HG02763 (cell line): ENCODE results near the gene NOS1AP.

ENCODE experiments used
- ATAC-seq: cut with Tn5 transposase; IDR thresholded peaks from one replicate; pipeline ENCODE4 v1.9.1; 2021; ENCODE audit warnings: mild to moderate bottlenecking, moderate library complexity; ENCODE audit not compliant: unreplicated experiment

NOS1AP gene

DNA sequence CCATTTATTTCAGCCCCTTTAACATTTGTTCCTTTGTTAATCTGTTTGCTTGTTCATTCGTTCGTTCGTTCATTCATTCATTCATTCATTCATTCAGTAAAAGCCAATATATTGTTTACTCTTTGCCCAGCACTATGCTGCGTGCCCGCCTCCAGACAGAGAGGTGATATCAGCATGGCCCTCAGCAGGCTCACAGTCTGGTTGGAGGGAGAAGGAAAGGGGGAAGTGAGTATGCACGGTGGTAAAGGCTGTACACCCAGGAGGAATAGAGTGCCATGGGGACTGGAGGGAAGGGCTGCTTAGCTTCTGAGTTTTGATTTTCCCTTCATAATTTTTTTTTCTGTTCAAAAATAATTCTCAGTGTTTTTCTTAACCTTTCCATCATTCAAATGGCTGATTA lies 144.7 kb downstream of the NOS1AP start:
- ATAC-seq: no peak

DNA sequence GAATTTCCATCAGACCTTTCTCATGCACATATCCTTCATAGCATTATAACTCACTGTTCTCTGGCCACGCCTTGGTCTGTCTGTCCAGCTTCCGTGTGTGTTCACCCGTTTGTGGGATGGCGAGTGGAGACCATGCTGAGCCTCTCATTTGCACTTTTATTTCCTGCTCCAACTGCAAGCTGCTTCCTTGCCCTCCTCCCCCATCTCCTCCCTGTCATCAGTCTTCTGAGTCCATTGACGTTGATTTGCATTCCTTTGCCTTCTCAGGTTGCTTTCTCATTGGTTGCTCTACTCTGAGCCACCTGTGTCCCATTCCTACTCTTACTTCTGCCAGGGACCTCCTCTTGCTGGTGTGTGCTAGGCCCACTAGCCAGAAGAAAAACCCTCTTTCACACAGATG lies 146.4 kb downstream of the NOS1AP start:
- no peak for ATAC-seq

DNA sequence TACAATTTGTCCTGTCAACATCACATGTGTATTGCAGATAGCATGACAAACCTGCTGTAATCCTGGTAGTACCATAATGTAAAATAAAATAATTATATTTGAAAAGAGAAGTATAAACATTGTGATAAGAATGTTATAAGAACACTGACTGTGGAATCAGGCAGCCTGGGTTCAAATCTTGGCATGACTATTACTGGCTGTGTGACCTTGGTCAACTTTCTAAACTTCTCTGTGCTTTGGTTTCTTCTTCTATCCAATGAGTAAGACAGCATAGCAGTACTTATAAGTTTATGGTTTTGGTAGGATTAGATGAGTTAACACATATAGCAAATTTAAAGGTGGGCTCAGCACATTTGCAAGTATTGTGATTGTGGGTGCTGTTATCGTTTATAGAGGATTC lies 147.1 kb downstream of the NOS1AP start:
- no peak for ATAC-seq

DNA sequence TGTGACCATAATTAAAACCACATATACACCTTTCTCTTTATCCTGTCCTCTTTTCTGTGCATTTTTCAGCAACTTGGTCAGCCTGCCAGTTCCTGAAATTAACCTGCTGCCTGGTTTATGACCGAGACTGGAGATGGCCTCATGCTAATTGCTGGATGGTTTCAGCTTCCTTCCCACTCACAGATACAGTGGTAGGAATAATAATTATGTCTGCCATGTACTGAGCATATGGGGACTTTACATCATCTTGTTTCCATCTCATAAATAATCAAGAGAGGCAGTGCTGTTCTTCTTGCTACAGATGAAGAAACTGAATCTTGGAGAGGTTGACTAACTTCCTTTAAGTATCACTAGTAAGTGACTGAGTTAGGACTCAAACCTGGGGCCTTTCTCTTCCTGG lies 148.2 kb downstream of the NOS1AP start:
- ATAC-seq: no peak

DNA sequence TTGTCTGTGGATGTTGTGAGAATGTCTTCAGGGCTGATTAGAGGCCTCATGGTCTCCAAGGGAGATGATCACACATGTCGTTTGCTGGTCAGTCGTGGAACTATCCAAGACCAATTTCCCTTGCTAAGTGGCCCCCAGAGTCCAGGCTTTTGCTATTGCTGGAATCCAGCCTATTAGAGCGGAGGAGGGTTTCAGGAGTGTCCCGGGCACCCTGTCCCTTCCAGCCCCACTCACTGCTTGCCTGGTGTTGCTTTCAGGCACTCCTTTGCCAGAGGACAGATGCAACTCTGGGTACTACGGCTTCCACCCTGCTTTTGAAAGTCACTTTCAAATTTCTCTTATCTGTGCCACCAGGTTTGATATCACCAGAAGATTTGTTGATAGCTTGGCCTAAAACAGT lies 149.1 kb downstream of the NOS1AP start:
- ATAC-seq: no peak

DNA sequence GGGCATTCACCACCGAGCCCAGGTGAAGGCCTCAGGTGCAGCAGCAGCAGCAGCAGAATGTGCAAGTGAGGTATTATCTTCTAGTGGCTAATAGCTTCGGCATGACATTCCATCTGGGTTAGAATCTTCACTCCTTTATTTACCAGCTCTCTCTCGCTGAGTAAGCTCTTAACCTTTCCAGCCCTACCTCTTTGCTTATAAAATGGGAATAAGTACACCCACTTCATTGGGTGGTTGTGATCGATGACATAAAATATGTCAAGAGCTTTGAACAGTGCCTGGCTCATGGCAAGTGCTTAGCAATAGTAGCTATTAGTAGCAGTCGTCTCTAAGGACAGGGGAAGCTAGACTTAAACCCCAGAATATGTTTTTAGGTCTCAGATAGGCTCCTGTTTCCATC lies 149.5 kb downstream of the NOS1AP start:
- no peak for ATAC-seq

DNA sequence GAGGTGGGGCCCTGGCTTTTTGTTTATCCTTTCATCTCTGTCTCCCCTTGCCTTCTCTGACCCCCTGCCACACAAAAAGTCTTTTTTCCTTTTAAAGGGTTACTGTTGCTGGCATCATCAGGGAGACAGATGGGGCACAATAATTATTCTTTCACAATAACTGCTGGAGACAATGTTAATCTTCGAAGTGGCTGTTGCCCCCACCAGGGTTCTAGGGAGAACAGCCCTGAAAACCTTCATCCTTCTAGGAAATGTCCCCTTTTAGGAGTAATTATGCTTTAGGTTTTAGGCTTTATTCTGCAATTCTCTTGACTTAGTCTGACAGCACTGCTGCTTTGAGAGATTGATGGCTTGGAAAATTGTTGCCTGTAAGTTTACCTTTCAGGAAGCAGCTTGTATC lies 150.0 kb downstream of the NOS1AP start:
- no peak for ATAC-seq

DNA sequence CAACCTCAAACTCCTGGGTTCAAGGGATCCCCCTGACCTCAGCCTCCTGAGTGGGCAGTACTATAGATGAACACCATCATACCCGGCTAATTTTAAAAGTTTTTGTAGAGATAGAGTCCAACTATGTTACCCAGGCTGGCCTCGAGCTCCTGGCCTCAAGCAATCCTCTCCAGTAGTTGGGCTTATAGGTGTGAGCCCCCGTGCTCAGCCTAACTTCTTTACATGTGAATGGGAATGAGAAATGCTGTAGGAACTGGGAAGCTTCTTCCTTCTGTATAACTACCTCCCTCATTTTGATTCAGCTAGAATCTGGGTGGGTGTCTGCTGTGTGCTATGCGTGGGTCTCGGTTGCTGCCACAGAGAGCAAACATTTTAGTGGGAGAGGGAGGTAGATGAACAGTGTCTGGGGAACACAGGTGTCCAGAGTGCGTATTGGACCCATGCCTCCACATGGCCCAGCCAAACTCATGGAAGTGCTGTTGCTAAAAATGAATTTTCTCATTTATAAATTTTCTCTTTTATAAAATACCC lies 150.6 kb downstream of the NOS1AP start:
- no peak for ATAC-seq

DNA sequence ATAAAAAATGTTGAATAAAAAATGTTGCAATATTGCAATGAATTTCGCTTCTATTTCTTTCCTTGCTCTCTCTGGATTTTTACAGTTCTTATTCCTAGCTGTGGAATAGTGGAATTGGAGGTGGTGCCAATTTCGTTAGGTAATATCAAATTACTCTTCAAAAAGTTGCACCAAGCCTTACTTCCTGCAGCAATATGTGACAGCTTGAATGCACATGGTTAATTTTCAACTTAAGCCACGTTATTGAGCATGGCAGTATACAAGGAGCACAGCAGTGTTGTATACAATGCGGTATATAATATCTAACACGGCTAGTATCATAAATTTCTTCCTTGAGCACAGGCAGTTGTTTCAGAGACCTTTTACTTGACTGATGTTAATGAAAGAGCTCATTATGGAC lies 152.5 kb downstream of the NOS1AP start:
- ATAC-seq: no peak

DNA sequence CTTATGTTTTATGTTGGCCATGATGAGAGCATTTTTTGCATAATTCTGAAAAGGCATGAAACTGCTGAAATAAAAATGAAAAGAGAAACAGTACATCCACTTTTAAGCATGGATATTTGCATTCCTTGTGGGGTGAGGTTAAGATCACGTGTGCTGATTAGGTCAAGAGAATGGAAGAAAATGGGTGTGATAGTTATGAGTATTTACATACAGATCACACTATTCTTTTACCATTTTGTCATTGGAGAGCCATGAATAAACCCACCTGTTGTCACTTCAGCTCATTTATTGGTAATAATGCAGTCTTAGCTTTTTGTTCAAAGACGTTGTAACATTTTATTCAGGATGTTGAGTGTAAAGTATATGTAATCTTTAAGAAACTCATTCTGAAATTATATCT lies 153.2 kb downstream of the NOS1AP start:
- no peak for ATAC-seq

DNA sequence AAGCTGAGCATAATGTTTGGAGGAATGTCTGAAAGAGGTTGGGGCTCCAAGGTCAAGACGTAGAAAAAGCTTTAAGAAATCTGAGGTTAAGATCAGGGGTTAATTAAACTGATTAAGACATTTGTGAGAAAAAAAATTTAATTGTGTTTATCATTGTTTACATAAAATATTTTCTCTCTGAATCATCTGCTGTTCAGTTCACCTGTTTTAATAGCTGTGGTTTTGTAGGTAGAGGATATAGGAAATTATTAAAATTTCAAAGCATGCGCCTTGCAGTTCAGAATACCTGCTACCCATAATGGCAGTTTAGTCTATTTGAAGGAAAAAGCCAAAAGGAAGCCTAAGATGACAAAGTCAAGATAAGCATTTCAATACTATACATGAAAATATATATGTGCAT lies 154.0 kb downstream of the NOS1AP start:
- ATAC-seq: no peak

DNA sequence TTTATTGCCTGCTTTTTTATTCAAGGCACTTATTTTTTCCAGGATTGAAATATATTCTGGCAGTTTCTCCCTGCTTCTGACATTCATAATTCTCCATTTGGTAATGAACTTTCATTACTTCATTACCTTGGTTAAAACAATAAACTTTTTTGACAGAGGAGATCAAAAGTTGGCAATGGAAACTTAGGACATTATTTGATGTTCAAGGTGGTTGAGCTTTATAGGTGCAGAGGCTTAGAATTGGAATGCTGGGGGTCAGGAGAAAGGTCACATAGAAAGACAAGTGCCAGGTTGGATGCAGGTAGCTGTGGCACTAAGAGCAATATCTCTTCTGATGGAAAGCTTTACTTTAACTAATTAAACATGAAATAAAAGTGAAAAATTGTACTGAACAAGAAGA lies 154.8 kb downstream of the NOS1AP start:
- ATAC-seq: no peak

DNA sequence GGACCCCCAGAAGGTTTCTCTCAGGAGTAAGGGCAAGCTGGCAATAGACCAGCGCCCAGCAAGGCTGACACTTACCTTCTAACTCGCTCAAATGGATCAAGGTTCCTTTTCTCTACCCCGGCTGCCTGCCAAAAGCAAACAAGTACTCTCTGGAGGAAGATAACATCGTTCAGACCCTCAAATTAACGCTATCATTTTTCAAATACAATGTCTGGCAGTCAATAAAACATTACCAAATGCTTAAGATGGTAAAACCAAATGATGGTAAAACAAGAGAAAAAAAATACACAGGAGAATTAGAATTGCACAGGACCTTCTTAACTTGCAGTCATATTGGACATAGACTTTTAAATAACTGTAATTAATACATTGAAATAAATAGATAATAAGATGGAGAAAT lies 159.1 kb downstream of the NOS1AP start:
- ATAC-seq: no peak

DNA sequence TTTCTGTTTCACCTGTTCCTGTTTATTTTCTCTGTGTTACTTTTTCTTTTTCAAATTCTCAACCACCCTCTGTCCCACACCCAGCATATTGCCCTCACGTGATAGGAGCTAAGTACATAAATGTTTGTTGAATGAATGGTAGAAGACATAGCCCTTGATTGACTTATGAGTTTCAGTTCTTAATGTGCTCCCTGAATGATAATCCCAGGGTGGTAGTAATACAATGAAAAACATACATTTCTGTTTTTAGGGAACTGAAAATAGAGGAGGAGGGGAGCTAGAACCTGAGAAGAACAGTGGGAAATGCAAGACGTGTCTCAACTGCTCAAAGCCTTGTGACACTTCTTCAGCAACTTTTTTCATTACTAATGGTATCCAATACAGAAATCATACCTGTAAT lies 160.1 kb downstream of the NOS1AP start:
- ATAC-seq: no peak

DNA sequence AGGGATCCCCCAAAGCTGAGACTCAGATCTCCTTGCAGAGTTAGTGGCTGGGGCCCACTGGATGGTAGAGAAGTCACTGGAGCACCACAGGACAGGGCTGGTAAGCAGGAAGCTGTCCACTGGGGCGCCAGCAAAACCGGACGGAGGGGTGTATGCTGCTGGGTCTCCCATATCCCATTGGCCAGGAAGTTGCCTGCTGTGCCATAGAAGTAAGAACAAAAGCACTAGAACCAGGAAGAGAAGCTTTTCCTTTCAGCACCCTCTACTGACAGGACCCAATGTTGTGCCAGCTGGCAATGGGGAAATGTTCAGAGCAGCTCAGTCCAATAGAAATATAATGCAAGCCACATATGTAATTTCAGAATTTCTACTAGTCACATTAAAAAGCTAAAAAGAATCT lies 160.6 kb downstream of the NOS1AP start:
- ATAC-seq: no peak

DNA sequence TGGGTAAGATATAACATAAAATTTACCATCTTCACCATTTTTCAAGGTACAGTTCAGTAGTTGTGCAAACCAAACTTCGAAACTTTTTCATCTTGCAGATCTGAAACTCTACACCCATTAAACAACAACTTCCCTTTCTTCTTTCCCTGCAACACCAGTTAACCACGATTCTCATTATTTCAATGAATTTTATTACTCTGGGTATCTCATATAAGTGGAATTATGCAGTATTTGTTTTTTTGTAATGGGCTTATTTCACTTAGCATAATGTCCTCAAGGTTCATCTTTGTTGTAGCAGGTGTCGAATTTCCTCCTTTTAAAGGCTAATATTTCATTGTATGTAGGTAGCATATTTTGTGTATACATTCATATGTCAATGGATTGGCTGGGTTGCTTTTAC lies 161.0 kb downstream of the NOS1AP start:
- ATAC-seq: no peak

DNA sequence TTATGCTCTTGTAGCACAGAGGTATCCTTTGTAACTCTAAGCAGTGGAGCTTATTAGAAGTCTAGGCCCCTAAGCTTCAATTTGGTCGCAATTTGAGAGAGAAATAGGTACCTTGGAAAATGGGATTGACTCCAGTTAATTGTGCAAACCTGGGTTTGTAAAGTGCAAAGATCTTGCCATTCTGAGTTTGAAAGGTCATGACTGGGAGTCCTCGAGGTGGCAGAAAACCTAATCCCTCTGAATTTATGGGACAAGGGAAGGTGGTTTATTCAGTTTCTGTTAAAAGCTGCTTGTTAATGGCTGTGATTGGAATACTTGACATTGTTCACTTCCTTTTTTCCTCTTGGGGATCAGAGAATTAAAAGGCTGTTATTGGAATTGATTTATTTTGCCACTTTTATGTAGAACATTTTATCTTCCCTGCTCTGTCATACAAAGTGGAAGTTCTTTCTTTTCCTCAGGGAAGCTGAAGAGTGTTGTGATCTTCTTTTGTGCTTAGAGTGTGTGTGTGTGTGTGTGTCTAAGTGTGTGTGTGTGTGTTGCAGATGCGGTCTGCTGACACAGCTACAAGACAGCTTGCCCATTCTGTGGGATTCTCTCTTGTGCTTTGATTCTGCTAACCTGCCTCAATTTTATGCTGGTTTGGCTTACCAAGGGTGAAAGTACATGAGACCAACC lies 162.7 kb downstream of the NOS1AP start:
- ATAC-seq: no peak

DNA sequence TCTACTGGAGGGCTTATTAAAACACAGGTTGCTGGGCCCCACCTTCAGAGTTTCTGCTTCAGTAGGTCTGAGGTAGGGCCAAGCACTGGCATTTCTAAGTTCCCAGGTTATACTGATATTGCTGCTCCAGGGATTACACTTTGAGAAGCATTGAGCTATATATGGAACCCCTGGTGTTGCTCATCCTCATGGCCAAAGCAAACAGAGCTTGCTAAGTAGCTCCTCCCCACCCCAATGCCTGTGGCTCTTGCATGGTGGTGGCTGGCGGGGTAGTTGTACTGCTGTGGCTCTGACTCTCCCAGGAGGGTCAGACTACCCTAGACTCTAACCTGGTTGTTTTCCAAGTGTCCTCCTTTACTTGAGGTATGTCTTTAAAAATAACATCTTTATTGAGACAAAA lies 163.6 kb downstream of the NOS1AP start:
- no peak for ATAC-seq

DNA sequence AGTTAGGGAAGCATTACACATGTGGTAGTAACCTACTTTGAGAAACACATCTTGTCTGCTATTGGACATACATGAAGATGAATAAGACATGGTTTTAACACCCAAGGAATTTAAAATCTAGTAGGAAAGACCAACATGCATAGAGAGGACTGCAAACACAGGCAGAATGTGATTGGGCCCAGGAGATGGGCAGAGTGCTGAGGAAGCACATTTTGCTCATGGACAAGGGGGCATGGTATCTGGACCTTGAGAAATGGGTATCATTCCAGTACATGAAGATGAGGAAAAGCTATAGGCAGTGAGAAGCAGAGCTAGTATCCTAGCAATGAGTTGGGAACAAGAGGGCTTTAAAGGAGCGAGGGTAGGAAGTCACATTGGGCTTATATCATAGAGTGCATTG lies 164.4 kb downstream of the NOS1AP start:
- no peak for ATAC-seq

DNA sequence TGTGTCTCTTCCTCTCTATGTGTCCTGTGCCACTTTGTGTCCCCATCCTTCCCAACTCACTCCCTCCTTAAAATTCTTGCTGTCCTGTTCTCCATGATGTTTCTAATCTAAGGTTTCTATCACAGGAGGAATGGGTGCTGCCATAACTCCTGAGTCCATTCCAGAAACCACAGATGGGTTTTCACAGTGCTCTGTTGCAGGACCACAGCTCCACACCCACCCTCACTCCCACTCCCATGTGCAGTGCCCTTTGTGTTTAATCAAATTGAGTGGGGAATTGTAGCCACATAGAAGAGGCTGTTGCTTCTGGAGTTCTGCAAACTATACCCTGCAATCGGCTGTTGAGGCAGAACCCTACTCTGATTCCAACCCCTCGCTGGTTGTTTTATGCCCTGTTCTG lies 165.1 kb downstream of the NOS1AP start:
- no peak for ATAC-seq

DNA sequence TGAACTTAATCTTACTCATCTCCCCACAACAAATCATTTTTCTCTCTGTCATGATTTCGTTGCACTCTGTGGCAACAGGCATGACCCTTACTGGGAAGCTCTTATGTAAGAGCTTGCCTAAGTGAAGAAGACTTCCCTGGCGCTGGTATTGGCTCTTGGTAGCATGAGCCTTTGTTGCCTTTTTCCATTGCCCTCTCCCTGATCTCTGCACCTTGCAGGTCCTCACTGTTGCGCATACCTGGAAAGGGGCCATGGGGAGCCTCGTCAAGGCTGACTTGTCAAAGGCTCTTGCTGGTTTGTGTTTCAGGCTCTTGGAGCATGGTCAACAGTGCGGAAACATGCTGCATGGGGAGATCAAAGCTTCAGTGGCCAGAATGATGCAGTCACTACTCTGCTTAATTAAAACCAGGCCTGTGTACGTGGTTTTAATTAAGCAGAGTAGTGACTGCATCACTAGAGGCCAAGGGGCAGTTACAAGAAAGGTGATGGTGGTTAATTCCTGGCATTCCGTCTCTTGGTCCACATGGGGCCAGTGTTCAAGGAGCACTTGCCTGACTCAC lies 165.8 kb downstream of the NOS1AP start:
- no peak for ATAC-seq

DNA sequence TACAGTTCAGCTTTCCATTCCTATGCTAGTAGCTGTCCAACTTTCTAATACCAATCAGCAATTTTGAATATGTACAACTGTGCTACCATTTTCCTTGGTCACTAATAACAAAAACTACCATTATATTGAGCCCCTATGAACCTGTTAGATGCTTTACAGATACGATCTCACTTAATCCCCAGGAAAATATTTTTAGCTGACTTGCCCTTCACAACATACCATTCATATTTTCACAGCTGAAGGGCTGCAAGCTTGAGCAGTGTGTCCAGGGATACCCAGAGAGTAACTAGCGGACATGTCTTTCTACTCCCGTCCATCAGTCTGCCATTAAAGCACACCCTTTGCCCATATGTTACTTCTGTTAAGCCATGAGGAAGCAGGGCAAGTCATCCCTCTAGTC lies 166.7 kb downstream of the NOS1AP start:
- ATAC-seq: no peak

DNA sequence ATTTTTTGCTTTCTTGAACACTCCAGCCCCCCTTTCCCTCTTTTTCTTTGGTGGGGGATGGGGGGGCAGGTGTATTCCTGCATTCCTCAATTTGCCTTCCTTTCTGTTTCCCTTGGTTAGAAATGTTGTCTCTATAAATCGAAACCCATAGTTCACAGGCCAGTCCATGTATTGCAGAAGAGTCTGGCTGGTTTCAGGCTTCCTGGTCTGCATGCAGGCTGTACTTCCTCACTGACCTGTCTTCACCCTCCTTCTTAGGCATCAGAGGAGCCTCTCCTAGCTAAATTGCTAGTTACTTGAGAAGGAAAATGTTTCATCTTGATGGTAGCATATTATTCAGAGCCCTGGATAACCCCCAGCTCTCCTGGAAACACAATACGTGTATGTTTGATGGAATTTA lies 167.1 kb downstream of the NOS1AP start:
- ATAC-seq: no peak
